Upper lobe of left lung (tissue), 4 donors: ENCODE measurements around the gene CARMIL3.
"Not testable (repeated sequence)": the region's sequence is repeated elsewhere in the genome, so short reads cannot be mapped to it uniquely, and the experiment has no call there.

Experiments used
- POLR2A ChIP-seq, 4 donors: fragments of 450-650 bp; IDR thresholded peaks; one replicate each; pipeline ENCODE4 v1.5.1; 2016 to 2017; ENCODE audit warnings: antibody characterized with exemption in 4 of 4, mild to moderate bottlenecking in 2 of 4
- POLR2AphosphoS5 ChIP-seq, 2 donors: sonication (generic); formaldehyde crosslinking; IDR thresholded peaks; one replicate each; pipeline ENCODE4 v1.5.1; 2017; ENCODE audit warnings: antibody characterized with exemption in 2 of 2
- TF ChIP-seq, protein P1 (sequence below), 6 experiments: fragments of 450-650 bp in 4 of 6; fragments of 200-600 bp in 2 of 6; sonication (generic) in 2 of 6; IDR thresholded peaks; one replicate each; pipeline ENCODE4 v1.5.1; 2016 to 2019; ENCODE audit warnings: antibody characterized with exemption in 6 of 6

DNA sequence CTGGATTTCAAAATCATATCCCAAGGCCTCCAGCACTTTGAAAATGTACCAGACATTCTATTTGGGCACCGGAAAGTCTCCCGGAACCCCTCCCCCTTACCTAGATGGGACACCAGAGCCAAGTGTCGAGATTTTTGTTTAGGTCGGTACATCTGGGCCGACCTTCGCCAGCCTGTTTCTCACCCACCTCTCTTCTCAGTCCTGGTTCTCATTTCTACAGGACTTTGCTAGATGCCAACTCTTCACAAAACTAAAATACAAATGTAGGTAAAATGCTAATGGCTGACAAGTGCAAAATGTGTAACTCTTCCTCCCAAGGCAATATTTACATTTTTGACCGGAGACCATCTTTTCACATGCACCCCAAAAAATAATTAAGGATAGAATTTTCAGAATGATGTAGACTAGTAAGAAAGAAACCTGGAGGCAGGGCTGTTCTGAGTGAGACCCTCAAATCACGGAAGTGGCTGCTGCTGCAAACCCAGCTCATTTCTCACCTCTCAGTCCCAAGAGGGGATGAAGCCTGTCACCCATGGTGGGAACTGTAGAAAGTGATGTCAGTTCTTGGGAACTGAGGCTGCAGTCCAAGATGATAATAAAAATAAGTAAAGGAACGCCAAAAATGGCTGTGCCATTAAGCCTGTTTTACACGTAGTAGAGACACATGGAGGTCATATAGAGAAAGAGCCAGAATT, 14.7 kb upstream of the CARMIL3 start:
- not testable (repeated sequence) for TF ChIP-seq POLR2AphosphoS5, POLR2A (IDR thresholded peaks at IDR 0.05)
- TF ChIP-seq, protein P1, sequence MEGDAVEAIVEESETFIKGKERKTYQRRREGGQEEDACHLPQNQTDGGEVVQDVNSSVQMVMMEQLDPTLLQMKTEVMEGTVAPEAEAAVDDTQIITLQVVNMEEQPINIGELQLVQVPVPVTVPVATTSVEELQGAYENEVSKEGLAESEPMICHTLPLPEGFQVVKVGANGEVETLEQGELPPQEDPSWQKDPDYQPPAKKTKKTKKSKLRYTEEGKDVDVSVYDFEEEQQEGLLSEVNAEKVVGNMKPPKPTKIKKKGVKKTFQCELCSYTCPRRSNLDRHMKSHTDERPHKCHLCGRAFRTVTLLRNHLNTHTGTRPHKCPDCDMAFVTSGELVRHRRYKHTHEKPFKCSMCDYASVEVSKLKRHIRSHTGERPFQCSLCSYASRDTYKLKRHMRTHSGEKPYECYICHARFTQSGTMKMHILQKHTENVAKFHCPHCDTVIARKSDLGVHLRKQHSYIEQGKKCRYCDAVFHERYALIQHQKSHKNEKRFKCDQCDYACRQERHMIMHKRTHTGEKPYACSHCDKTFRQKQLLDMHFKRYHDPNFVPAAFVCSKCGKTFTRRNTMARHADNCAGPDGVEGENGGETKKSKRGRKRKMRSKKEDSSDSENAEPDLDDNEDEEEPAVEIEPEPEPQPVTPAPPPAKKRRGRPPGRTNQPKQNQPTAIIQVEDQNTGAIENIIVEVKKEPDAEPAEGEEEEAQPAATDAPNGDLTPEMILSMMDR (IDR thresholded peaks at IDR 0.05), result peak in 1 of 6 experiments; percentile 0
